PFSK-1 (cell line): ENCODE data around the gene SLC10A4.

Source experiments
- FOXP2 ChIP-seq: optimal IDR thresholded peaks from 2 replicates; pipeline ENCODE3; 2011; ENCODE audit warnings: borderline replicate concordance, control low read depth, inconsistent platforms; ENCODE audit not compliant: insufficient read depth; ENCODE audit errors: extremely low read length, extremely low read depth
- POLR2AphosphoS5 ChIP-seq: IDR thresholded peaks from 2 replicates; pipeline ENCODE4 v1.6.1; 2012; ENCODE audit warnings: low read depth, mild to moderate bottlenecking, control low read depth, low read length, moderate library complexity
- SIN3A ChIP-seq: IDR thresholded peaks from 2 replicates; pipeline ENCODE4 v1.6.1; 2012; ENCODE audit warnings: mild to moderate bottlenecking, low read length, moderate library complexity, borderline replicate concordance; ENCODE audit not compliant: insufficient read depth
- TAF1 ChIP-seq: IDR thresholded peaks from 2 replicates; pipeline ENCODE4 v1.6.1; 2012; ENCODE audit warnings: low read length, control low read depth, borderline replicate concordance; ENCODE audit not compliant: insufficient read depth
- TF ChIP-seq, protein P1 (sequence below), 2 experiments: IDR thresholded peaks; 2 replicates each; pipeline versions ENCODE4 v1.6.1 to v1.8.0; 2011 to 2012; ENCODE audit warnings: low read depth in 2 of 2, low read length in 2 of 2, control low read depth in 1 of 2, inconsistent platforms in 1 of 2, mild to moderate bottlenecking in 1 of 2, moderate library complexity in 1 of 2; ENCODE audit not compliant: insufficient read depth in 1 of 2

Gene SLC10A4

DNA sequence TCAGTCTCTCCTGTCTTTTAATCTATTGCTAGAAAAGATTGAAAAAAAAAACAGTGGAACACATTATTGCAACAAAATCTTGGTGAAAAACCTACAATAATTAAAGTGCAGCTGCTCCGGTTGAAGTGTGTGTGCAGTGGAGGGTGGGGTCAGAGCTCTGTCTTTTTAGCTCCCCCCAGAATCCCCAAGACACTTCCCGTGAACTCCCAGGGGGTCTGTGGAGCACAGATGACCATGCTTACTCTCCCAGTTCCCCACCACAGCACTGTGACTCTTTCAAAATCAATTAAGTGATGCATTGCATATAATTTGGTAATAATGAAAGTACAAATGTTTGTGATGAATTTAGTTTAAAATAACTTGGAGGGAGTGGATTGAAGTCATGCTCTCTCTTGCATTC, 15.7 kb upstream of the SLC10A4 start:
- TF ChIP-seq SIN3A: no peak
- TF ChIP-seq, protein P1, sequence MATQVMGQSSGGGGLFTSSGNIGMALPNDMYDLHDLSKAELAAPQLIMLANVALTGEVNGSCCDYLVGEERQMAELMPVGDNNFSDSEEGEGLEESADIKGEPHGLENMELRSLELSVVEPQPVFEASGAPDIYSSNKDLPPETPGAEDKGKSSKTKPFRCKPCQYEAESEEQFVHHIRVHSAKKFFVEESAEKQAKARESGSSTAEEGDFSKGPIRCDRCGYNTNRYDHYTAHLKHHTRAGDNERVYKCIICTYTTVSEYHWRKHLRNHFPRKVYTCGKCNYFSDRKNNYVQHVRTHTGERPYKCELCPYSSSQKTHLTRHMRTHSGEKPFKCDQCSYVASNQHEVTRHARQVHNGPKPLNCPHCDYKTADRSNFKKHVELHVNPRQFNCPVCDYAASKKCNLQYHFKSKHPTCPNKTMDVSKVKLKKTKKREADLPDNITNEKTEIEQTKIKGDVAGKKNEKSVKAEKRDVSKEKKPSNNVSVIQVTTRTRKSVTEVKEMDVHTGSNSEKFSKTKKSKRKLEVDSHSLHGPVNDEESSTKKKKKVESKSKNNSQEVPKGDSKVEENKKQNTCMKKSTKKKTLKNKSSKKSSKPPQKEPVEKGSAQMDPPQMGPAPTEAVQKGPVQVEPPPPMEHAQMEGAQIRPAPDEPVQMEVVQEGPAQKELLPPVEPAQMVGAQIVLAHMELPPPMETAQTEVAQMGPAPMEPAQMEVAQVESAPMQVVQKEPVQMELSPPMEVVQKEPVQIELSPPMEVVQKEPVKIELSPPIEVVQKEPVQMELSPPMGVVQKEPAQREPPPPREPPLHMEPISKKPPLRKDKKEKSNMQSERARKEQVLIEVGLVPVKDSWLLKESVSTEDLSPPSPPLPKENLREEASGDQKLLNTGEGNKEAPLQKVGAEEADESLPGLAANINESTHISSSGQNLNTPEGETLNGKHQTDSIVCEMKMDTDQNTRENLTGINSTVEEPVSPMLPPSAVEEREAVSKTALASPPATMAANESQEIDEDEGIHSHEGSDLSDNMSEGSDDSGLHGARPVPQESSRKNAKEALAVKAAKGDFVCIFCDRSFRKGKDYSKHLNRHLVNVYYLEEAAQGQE (IDR thresholded peaks at IDR 0.05; ENCODE audit: insufficient read depth in 1 of 2, low read depth in 2 of 2, low read length in 2 of 2): no peak
- TF ChIP-seq FOXP2: no peak
- no peak for TF ChIP-seq TAF1

DNA sequence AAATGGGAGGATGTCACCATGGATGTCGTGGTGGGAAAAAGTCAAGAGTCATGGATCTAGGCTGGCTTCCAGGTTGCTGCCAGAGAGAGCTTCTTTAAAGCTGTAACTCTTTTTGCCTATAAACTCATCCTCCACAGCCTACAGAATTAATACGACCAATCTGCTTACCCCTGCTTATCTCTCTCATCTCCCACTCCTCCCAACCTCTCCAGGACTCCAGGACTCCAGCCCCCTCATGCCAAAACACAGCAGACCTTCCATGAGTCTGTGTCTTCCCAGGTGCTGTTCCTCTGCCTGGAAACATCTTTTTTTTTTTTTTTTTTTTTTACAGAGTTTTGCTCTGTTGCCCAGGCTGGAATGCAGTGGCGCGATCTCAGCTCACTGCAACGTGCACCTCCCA, 15.3 kb upstream of the SLC10A4 start:
- TF ChIP-seq SIN3A (no peak), FOXP2 (no peak), POLR2AphosphoS5 (no peak), TAF1 (no peak)
- TF ChIP-seq, protein P1 (IDR thresholded peaks at IDR 0.05; ENCODE audit: insufficient read depth in 1 of 2, low read depth in 2 of 2, low read length in 2 of 2): no peak

DNA sequence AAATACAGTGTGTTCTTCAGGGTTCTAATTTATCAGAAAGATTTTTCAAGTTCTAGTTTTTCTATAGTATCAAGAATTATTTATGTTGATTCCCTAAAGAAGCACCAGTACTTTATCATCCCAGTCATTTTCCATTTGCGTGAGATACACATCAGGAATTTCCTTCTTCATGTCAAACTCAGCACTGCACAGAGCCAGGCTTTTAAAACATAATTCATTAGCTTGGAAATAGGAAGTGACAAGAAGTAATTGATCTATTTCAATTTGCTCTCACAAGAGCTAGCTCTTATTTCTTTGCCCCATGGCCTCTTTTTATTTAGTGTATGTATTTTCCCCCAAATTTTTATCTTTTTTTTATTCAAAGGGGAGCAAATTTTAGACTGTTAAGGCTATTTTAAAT, 13.0 kb upstream of the SLC10A4 start:
- TF ChIP-seq TAF1 (no peak), POLR2AphosphoS5 (no peak), SIN3A (no peak), FOXP2 (no peak)
- TF ChIP-seq, protein P1 (IDR thresholded peaks at IDR 0.05; ENCODE audit: insufficient read depth in 1 of 2, low read depth in 2 of 2, low read length in 2 of 2): no peak

DNA sequence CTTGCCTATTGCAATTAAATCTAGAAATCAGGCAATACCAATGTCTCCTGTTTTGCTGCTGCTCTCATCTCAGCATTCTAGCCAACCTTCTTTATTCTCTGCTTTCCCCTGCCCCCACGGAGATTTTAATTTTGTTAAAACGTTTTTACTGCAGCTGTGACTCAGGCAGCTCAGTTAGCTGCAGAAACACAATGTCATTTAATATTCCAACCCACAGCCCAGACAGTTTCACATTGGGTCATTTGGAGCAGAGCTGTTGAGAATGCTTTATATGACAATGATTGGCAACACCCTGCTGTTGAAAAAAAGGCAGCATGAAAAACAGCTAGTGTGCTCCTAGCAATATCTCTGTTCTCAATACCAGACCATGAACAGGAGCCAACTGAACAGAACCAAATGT, 12.6 kb upstream of the SLC10A4 start:
- TF ChIP-seq SIN3A (no peak), POLR2AphosphoS5 (no peak), FOXP2 (no peak)

DNA sequence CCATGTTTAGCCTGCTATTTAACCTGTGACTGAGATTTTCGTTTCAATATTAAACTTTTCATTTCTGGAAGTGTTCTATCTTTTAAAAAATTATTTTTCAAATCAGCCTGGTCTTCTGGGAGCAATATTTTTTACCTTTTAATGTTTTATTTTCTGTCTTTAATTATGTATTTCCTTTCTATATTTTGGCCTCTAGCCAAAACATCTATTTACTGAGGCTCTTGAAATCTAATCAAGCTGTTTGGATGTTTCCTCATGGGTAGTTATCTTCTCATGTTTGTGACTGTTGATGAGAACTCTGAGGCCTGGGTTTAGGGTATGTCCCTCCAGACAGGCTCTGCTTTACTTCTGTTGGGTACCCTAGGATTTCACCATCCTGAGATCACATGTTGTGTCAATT, 10.3 kb upstream of the SLC10A4 start:
- no peak for TF ChIP-seq SIN3A
- TF ChIP-seq POLR2AphosphoS5: no peak
- TF ChIP-seq, protein P1 (IDR thresholded peaks at IDR 0.05; ENCODE audit: insufficient read depth in 1 of 2, low read depth in 2 of 2, low read length in 2 of 2): no peak
- no peak for TF ChIP-seq FOXP2
- TF ChIP-seq TAF1: no peak
